ENCODE results near the gene BEAN1. TPM values are rescaled to one million over a fixed set of nuclear protein-coding genes. Genes with fewer than 3 reads are reported as not detected.

The BEAN1 gene
- polyA plus RNA-seq, 1 donor from 2014 or later, result 0.16 TPM

GRCh38 chr16:66486199-66486772, 59.2 kb downstream of the BEAN1 start:
- Histone ChIP-seq H3K27me3 (ENCODE audit: insufficient read depth, low read depth, low read length) (no peaks in the 10 kb centered on the region), H4K20me1 (ENCODE audit: insufficient read depth) (no peaks in the 10 kb centered on the region), H3K9ac (ENCODE audit: low read length) (no peak overlapping the region), H3F3A (ENCODE audit: insufficient read depth, low read length, poor library complexity, severe bottlenecking) (no peaks in the 10 kb centered on the region), H3K9me3 (ENCODE audit: low read length) (no peaks in the 10 kb centered on the region), H3K27ac (ENCODE audit: low read length) (no peak overlapping the region), H3K79me2 (replicated peaks; ENCODE audit: insufficient read depth, low read length) (no peaks in the 10 kb centered on the region), H3K4me3 (ENCODE audit: low read length) (no peak overlapping the region), H3K9me2 (ENCODE audit: insufficient read depth, low read length) (no peaks in the 10 kb centered on the region), H3K36me3 (ENCODE audit: insufficient read depth, low read length) (no peaks in the 10 kb centered on the region), H2AFZ (ENCODE audit: low read depth, low read length) (no peak overlapping the region), H3K4me2 (ENCODE audit: low read length) (no peak overlapping the region)
- TF ChIP-seq RAD21 (conservative IDR thresholded peaks at IDR 0.05) (no peak), MXI1 (conservative IDR thresholded peaks at IDR 0.05; ENCODE audit: poor library complexity, severe bottlenecking) (no peak), REST (IDR thresholded peaks at IDR 0.05; ENCODE audit: borderline replicate concordance) (no peak), TAF1 (IDR thresholded peaks at IDR 0.05; ENCODE audit: low read depth) (no peak), POLR2AphosphoS5 (IDR thresholded peaks at IDR 0.05) (no peak), CTCF (IDR thresholded peaks at IDR 0.05; ENCODE audit: poor library complexity, severe bottlenecking) (no peak), SMC3 (conservative IDR thresholded peaks at IDR 0.05; ENCODE audit: poor library complexity) (no peak), EZH2 (IDR thresholded peaks at IDR 0.05; ENCODE audit: borderline replicate concordance, insufficient read depth, low read length, poor library complexity, severe bottlenecking) (no peak), EP300 (conservative IDR thresholded peaks at IDR 0.05; ENCODE audit: poor library complexity, severe bottlenecking) (no peak)

- Histone ChIP-seq H3K27me3 (ENCODE audit: insufficient read depth, low read depth, low read length) (no peaks in the 10 kb centered on the region), H3K36me3 (ENCODE audit: insufficient read depth, low read length) (no peaks in the 10 kb centered on the region), H4K20me1 (ENCODE audit: insufficient read depth) (no peaks in the 10 kb centered on the region), H3F3A (ENCODE audit: insufficient read depth, low read length, poor library complexity, severe bottlenecking) (no peaks in the 10 kb centered on the region), H3K27ac (ENCODE audit: low read length) (no peak overlapping the region), H3K9ac (ENCODE audit: low read length) (no peak overlapping the region), H3K4me3 (ENCODE audit: low read length) (no peak overlapping the region), H3K4me2 (ENCODE audit: low read length) (no peak overlapping the region), H2AFZ (ENCODE audit: low read depth, low read length) (no peak overlapping the region), H3K79me2 (replicated peaks; ENCODE audit: insufficient read depth, low read length) (no peaks in the 10 kb centered on the region), H3K9me3 (ENCODE audit: low read length) (no peaks in the 10 kb centered on the region), H3K9me2 (ENCODE audit: insufficient read depth, low read length) (no peaks in the 10 kb centered on the region)
- no peak for TF ChIP-seq TAF1 (IDR thresholded peaks at IDR 0.05; ENCODE audit: low read depth)
- TF ChIP-seq RAD21 (conservative IDR thresholded peaks at IDR 0.05), result no peak
- no peak for TF ChIP-seq POLR2AphosphoS5 (IDR thresholded peaks at IDR 0.05)
- no peak for TF ChIP-seq CTCF (IDR thresholded peaks at IDR 0.05; ENCODE audit: poor library complexity, severe bottlenecking)
- no peak for TF ChIP-seq SMC3 (conservative IDR thresholded peaks at IDR 0.05; ENCODE audit: poor library complexity)
- no peak for TF ChIP-seq REST (IDR thresholded peaks at IDR 0.05; ENCODE audit: borderline replicate concordance)
- no peak for TF ChIP-seq MXI1 (conservative IDR thresholded peaks at IDR 0.05; ENCODE audit: poor library complexity, severe bottlenecking)
- no peak for TF ChIP-seq EP300 (conservative IDR thresholded peaks at IDR 0.05; ENCODE audit: poor library complexity, severe bottlenecking)
- TF ChIP-seq EZH2 (IDR thresholded peaks at IDR 0.05; ENCODE audit: borderline replicate concordance, insufficient read depth, low read length, poor library complexity, severe bottlenecking), result no peak
Observed at GRCh38 chr16:66486773-66487579, 59.9 kb downstream of the BEAN1 start.
